ENCODE measurements around the gene MDFIC2. TPM values are rescaled to one million over a fixed set of nuclear protein-coding genes. Genes with fewer than 3 reads are reported as not detected.

Gene MDFIC2
- total RNA-seq, 1 experiment from 2014 or later: not detected

DNA sequence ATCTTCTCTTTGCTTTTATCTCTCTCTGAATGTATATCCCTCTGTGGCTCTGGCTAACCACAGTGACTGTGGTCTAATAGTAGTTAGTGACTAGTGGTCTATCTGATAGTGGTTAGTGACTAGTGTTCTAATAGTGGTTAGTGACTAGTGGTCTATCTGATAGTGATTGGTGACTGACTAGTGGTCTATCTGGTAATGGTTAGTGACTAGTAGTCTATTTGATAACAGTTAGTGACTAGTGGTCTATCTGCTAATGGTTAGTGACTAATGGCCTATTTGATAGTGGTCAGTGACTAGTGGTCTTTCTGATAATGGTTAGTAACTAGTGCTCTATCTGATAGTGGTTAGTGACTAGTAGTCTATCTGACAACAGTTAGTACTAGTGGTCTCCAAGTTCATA, 110.5 kb downstream of the MDFIC2 start:
- no peak for DNase-seq
- Mint-ChIP-seq H3K27me3 (ENCODE audit: unreplicated experiment) (no peaks in the 10 kb centered on the region), H3K4me3 (ENCODE audit: low read depth, unreplicated experiment) (no peak overlapping the region), H3K27ac (ENCODE audit: unreplicated experiment) (no peak overlapping the region), H3K9me3 (ENCODE audit: low read depth, unreplicated experiment) (peaks cover 6% of the 10 kb centered on the region), H3K4me1 (ENCODE audit: low read depth, unreplicated experiment) (peaks cover 14% of the 10 kb centered on the region), H3K36me3 (ENCODE audit: insufficient read depth, unreplicated experiment) (no peaks in the 10 kb centered on the region)
- CTCF ChIA-PET: no interaction called here
- BruUV-seq (replicated peaks): no TSS peak
- intact Hi-C loops (cut with micrococcal nuclease; ENCODE audit: unreplicated experiment): no loop called here
- TF ChIP-seq, protein P1, sequence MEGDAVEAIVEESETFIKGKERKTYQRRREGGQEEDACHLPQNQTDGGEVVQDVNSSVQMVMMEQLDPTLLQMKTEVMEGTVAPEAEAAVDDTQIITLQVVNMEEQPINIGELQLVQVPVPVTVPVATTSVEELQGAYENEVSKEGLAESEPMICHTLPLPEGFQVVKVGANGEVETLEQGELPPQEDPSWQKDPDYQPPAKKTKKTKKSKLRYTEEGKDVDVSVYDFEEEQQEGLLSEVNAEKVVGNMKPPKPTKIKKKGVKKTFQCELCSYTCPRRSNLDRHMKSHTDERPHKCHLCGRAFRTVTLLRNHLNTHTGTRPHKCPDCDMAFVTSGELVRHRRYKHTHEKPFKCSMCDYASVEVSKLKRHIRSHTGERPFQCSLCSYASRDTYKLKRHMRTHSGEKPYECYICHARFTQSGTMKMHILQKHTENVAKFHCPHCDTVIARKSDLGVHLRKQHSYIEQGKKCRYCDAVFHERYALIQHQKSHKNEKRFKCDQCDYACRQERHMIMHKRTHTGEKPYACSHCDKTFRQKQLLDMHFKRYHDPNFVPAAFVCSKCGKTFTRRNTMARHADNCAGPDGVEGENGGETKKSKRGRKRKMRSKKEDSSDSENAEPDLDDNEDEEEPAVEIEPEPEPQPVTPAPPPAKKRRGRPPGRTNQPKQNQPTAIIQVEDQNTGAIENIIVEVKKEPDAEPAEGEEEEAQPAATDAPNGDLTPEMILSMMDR (IDR thresholded peaks at IDR 0.05; ENCODE audit: unreplicated experiment): no peak

DNA sequence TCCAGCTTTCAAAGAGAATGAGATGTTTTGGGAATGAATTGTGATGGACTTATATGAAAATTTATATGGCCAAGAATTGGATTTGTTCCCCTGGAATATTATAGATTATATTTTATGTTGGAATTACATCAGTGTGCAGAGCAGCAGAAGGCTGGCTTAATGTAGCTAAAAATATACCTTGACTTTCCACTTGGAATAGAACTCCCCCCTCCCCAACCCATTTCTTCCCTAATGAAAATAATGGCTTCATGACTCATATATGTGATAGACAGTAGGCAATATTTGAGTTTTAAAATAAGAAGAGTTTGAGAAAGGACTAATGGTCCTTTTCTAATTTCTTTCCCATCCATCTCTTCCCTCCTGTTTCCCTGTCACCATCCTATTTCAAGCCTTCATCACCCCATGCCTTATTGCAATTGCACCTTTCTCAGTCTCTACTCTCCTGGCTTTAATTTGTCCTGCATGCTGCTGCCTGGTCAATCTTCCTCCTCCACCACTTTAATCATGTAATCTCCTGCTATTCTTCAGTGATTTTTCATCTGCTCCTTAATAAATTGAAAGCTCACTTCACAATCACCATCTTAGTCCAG, 122.5 kb downstream of the MDFIC2 start:
- Mint-ChIP-seq H3K4me3 (ENCODE audit: low read depth, unreplicated experiment) (no peak overlapping the region), H3K36me3 (ENCODE audit: insufficient read depth, unreplicated experiment) (no peaks in the 10 kb centered on the region), H3K4me1 (ENCODE audit: low read depth, unreplicated experiment) (no peaks in the 10 kb centered on the region), H3K27me3 (ENCODE audit: unreplicated experiment) (no peaks in the 10 kb centered on the region), H3K27ac (ENCODE audit: unreplicated experiment) (no peak overlapping the region), H3K9me3 (ENCODE audit: low read depth, unreplicated experiment) (no peaks in the 10 kb centered on the region)
- intact Hi-C loops (cut with micrococcal nuclease; ENCODE audit: unreplicated experiment): loop anchor here (10.0 kb wide), 1 partner anchor 165 kb away; no protein-coding TSS in a partner anchor
- CTCF ChIA-PET: no interaction called here
- BruUV-seq (replicated peaks): no TSS peak
- TF ChIP-seq, protein P1 (IDR thresholded peaks at IDR 0.05; ENCODE audit: unreplicated experiment): no peak
- no peak for DNase-seq

DNA sequence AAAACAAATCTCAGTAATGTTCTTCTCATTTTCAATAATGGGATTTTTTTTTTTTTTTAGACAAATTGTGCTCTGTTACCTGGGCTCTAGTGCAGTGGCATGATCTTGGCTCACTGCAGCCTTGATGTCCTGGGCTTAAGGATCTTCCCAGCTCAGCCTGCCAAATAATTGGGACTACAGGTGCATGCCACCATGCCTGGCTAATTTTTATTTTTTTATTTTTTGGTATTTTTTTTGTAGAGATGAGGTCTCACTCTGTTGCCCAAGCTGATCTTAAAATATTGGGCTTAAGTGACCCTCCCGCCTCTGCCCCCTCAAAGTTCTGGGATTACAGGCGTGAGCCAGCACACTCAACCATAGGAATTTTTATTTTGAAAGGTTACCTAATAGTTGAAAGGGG, 126.2 kb downstream of the MDFIC2 start:
- Mint-ChIP-seq H3K9me3 (ENCODE audit: low read depth, unreplicated experiment) (no peaks in the 10 kb centered on the region), H3K27me3 (ENCODE audit: unreplicated experiment) (no peaks in the 10 kb centered on the region), H3K4me1 (ENCODE audit: low read depth, unreplicated experiment) (no peaks in the 10 kb centered on the region), H3K36me3 (ENCODE audit: insufficient read depth, unreplicated experiment) (no peaks in the 10 kb centered on the region), H3K27ac (ENCODE audit: unreplicated experiment) (no peak overlapping the region), H3K4me3 (ENCODE audit: low read depth, unreplicated experiment) (no peak overlapping the region)
- TF ChIP-seq, protein P1 (IDR thresholded peaks at IDR 0.05; ENCODE audit: unreplicated experiment): no peak
- BruUV-seq (replicated peaks): no TSS peak
- CTCF ChIA-PET: interaction anchor here (0.7 kb wide), 1 partner anchor 422 kb away, joined by 3 read pairs; no protein-coding TSS in a partner anchor
- intact Hi-C loops (cut with micrococcal nuclease; ENCODE audit: unreplicated experiment): no loop called here
- DNase-seq: no peak

DNA sequence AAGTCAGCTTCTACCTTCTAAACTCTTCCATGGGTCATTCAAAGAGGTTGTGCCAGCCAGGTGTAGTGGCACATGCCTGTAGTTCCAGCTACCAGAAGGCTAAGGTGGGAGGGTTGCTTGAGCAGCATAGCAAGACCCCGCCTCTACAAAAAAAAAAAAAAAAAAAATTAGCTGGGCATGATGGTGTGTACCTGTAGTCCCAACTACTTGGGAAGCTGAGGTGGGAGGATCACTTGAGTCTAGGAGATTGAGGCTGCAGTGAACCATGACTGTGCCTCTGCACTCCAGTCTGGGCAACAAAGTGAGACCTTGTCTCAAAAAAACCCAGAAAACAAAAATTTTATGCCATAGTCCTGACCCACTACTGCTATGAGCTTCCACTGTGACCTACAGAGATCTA, 126.8 kb downstream of the MDFIC2 start:
- no peak for DNase-seq
- CTCF ChIA-PET: interaction anchor here (0.7 kb wide), 2 partner anchors 33 to 421 kb away, joined by 3 to 13 read pairs; no protein-coding TSS in a partner anchor

More for the DNA sequence above, 126.8 kb downstream of the MDFIC2 start:
- no TSS peak for BruUV-seq (replicated peaks)
- H3K27me3 Mint-ChIP-seq (ENCODE audit: unreplicated experiment): no peaks in the 10 kb centered on the region
- no peak overlapping the region for H3K4me3 Mint-ChIP-seq (ENCODE audit: low read depth, unreplicated experiment)
- H3K27ac Mint-ChIP-seq (ENCODE audit: unreplicated experiment): no peak overlapping the region
- intact Hi-C loops (cut with micrococcal nuclease; ENCODE audit: unreplicated experiment): no loop called here
- no peaks in the 10 kb centered on the region for H3K4me1 Mint-ChIP-seq (ENCODE audit: low read depth, unreplicated experiment)
- TF ChIP-seq, protein P1 (IDR thresholded peaks at IDR 0.05; ENCODE audit: unreplicated experiment): no peak
- H3K36me3 Mint-ChIP-seq (ENCODE audit: insufficient read depth, unreplicated experiment): no peaks in the 10 kb centered on the region
- no peaks in the 10 kb centered on the region for H3K9me3 Mint-ChIP-seq (ENCODE audit: low read depth, unreplicated experiment)
